ENCODE results near the gene RNF4.
"Not testable (repeated sequence)": the region's sequence is repeated elsewhere in the genome, so short reads cannot be mapped to it uniquely, and the experiment has no call there.

RNF4 gene

DNA sequence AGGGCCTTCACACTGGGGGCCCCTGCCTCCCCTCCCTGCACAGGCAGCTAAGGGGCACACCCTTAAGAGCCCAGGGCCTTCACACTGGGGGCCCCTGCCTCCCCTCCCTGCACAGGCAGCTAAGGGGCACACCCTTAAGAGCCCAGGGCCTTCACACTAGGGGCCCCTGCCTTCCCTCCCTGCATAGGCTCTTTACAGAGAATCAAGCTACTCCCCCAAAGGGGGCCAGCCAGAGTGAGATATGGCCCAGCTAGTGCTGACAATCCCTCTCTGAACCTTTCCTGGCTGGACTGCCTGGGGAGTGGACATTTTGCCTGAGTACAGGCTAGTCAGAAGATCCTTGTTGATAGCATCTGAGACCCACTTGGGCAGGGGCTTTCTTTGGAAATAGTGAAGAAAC lies 3.4 kb upstream of the RNF4 start:
- H3K9ac ChIP-seq (ENCODE audit: low read length); H3K4me3 ChIP-seq (ENCODE audit: low read length); H4K8ac ChIP-seq (ENCODE audit: low read depth, low read length); H3K4me1 ChIP-seq (ENCODE audit: control insufficient read depth, low read depth, low read length); H3K4me2 ChIP-seq (ENCODE audit: low read length); H3K4ac ChIP-seq (ENCODE audit: low read depth, low read length); H2BK15ac ChIP-seq (replicated peaks; ENCODE audit: low read depth); H2BK120ac ChIP-seq (ENCODE audit: low read depth, low read length); H2BK5ac ChIP-seq (ENCODE audit: low read length); H3K27ac ChIP-seq (ENCODE audit: low read depth, low read length); H4K5ac ChIP-seq (ENCODE audit: low read length); H3K23ac ChIP-seq (ENCODE audit: low read length); H3K56ac ChIP-seq (ENCODE audit: low read length); H2AK5ac ChIP-seq (ENCODE audit: low read length); H3K27me3 ChIP-seq (ENCODE audit: insufficient read depth, low read length, poor library complexity); H3K36me3 ChIP-seq (ENCODE audit: control insufficient read depth, insufficient read depth, low read length); DNase-seq; H3K79me1 ChIP-seq (ENCODE audit: low read length); H3K18ac ChIP-seq (ENCODE audit: low read length): not testable (repeated sequence)
- H3K79me2 ChIP-seq (ENCODE audit: control insufficient read depth, insufficient read depth, low read length) = peaks cover 22% of the 10 kb centered on the region

- peak overlapping the region; percentile 33 for H2BK120ac ChIP-seq (ENCODE audit: low read depth, low read length)
- H2BK5ac ChIP-seq (ENCODE audit: low read length) = peak overlapping the region; percentile 88
- H2BK15ac ChIP-seq (replicated peaks; ENCODE audit: low read depth) = no peak overlapping the region
- H3K79me2 ChIP-seq (ENCODE audit: control insufficient read depth, insufficient read depth, low read length) = peaks cover 58% of the 10 kb centered on the region
- WGBS (ENCODE audit: extremely low coverage, insufficient coverage, low lambda C conversion rate) = no CpG with 5 or more reads among the region's 78 CpGs
- H4K8ac ChIP-seq (ENCODE audit: low read depth, low read length) = peak overlapping the region; percentile 5
- H3K4me1 ChIP-seq (ENCODE audit: control insufficient read depth, low read depth, low read length) = no peaks in the 10 kb centered on the region
- H3K9ac ChIP-seq (ENCODE audit: low read length) = peak overlapping the region; percentile 100
- peak overlapping the region; percentile 99 for H3K4me3 ChIP-seq (ENCODE audit: low read length)
- H3K4me2 ChIP-seq (ENCODE audit: low read length) = peak overlapping the region; percentile 98
- H3K79me1 ChIP-seq (ENCODE audit: low read length) = no peaks in the 10 kb centered on the region
- DNase-seq = peak; percentile 60
- H3K36me3 ChIP-seq (ENCODE audit: control insufficient read depth, insufficient read depth, low read length) = peaks cover 3% of the 10 kb centered on the region
- H3K56ac ChIP-seq (ENCODE audit: low read length) = peak overlapping the region; percentile 99
- peak overlapping the region; percentile 96 for H3K4ac ChIP-seq (ENCODE audit: low read depth, low read length)
- H3K27ac ChIP-seq (ENCODE audit: low read depth, low read length) = peak overlapping the region; percentile 91
- H2AK5ac ChIP-seq (ENCODE audit: low read length) = peak overlapping the region; percentile 69
- H4K5ac ChIP-seq (ENCODE audit: low read length) = no peak overlapping the region
- no peaks in the 10 kb centered on the region for H3K27me3 ChIP-seq (ENCODE audit: insufficient read depth, low read length, poor library complexity)
- H3K18ac ChIP-seq (ENCODE audit: low read length) = peak overlapping the region; percentile 53
- peak overlapping the region; percentile 89 for H3K23ac ChIP-seq (ENCODE audit: low read length)
Measured at GRCh38 chr4:2469192-2469984, 482 bp downstream of the RNF4 start.

DNA sequence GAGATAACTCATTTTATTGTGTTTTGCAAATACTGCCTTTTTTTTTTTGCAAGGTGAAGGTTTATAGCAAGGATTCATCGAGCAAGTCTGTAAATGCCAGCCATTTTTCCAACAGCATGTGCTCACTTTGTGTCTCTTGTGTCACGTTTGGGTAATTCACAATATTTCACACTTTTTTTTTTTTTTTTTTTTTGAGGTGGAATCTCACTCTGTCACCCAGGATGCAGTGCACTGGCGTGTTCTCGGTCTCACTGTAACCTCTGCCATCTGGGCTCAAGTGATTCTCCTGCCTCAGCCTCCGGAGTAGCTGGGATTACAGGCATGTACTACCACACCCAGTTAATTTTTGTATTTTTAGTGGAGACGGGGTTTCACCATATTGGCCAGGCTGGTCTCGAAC lies 1.9 kb downstream of the RNF4 start:
- H3K27me3 ChIP-seq (ENCODE audit: insufficient read depth, low read length, poor library complexity) = no peaks in the 10 kb centered on the region
- peaks cover 70% of the 10 kb centered on the region for H3K79me2 ChIP-seq (ENCODE audit: control insufficient read depth, insufficient read depth, low read length)
- no peak overlapping the region for H3K56ac ChIP-seq (ENCODE audit: low read length)
- no peaks in the 10 kb centered on the region for H3K79me1 ChIP-seq (ENCODE audit: low read length)
- no peak overlapping the region for H2BK5ac ChIP-seq (ENCODE audit: low read length)
- no peak overlapping the region for H2BK120ac ChIP-seq (ENCODE audit: low read depth, low read length)
- H4K5ac ChIP-seq (ENCODE audit: low read length) = no peak overlapping the region
- no peak for DNase-seq
- no peak overlapping the region for H3K23ac ChIP-seq (ENCODE audit: low read length)
- no peak overlapping the region for H3K4ac ChIP-seq (ENCODE audit: low read depth, low read length)
- no peak overlapping the region for H4K8ac ChIP-seq (ENCODE audit: low read depth, low read length)
- no peak overlapping the region for H3K4me3 ChIP-seq (ENCODE audit: low read length)
- no peaks in the 10 kb centered on the region for H3K4me1 ChIP-seq (ENCODE audit: control insufficient read depth, low read depth, low read length)
- no peak overlapping the region for H3K9ac ChIP-seq (ENCODE audit: low read length)
- no CpG with 5 or more reads among the region's 7 CpGs for WGBS (ENCODE audit: extremely low coverage, insufficient coverage, low lambda C conversion rate)
- H3K4me2 ChIP-seq (ENCODE audit: low read length) = no peak overlapping the region
- peaks cover 3% of the 10 kb centered on the region for H3K36me3 ChIP-seq (ENCODE audit: control insufficient read depth, insufficient read depth, low read length)
- no peak overlapping the region for H2BK15ac ChIP-seq (replicated peaks; ENCODE audit: low read depth)
- H3K27ac ChIP-seq (ENCODE audit: low read depth, low read length) = no peak overlapping the region
- H2AK5ac ChIP-seq (ENCODE audit: low read length) = no peak overlapping the region
- H3K18ac ChIP-seq (ENCODE audit: low read length) = no peak overlapping the region

GRCh38 chr4:2472187-2472586 lies 3.3 kb downstream of the RNF4 start:
- Histone ChIP-seq H4K5ac (ENCODE audit: low read length) (no peak overlapping the region), H3K23ac (ENCODE audit: low read length) (no peak overlapping the region), H3K4me2 (ENCODE audit: low read length) (no peak overlapping the region), H2BK15ac (replicated peaks; ENCODE audit: low read depth) (no peak overlapping the region), H3K4me3 (ENCODE audit: low read length) (no peak overlapping the region), H3K27me3 (ENCODE audit: insufficient read depth, low read length, poor library complexity) (no peaks in the 10 kb centered on the region), H3K79me2 (ENCODE audit: control insufficient read depth, insufficient read depth, low read length) (peaks cover 84% of the 10 kb centered on the region), H3K36me3 (ENCODE audit: control insufficient read depth, insufficient read depth, low read length) (peaks cover 3% of the 10 kb centered on the region), H2BK5ac (ENCODE audit: low read length) (no peak overlapping the region), H2AK5ac (ENCODE audit: low read length) (no peak overlapping the region), H3K56ac (ENCODE audit: low read length) (no peak overlapping the region), H3K4me1 (ENCODE audit: control insufficient read depth, low read depth, low read length) (no peaks in the 10 kb centered on the region), H4K8ac (ENCODE audit: low read depth, low read length) (no peak overlapping the region), H3K9ac (ENCODE audit: low read length) (no peak overlapping the region), H2BK120ac (ENCODE audit: low read depth, low read length) (no peak overlapping the region), H3K79me1 (ENCODE audit: low read length) (no peaks in the 10 kb centered on the region), H3K4ac (ENCODE audit: low read depth, low read length) (no peak overlapping the region), H3K18ac (ENCODE audit: low read length) (no peak overlapping the region), H3K27ac (ENCODE audit: low read depth, low read length) (no peak overlapping the region)
- no peak for DNase-seq
- WGBS (ENCODE audit: extremely low coverage, insufficient coverage, low lambda C conversion rate) = no CpG with 5 or more reads among the region's 4 CpGs

DNA sequence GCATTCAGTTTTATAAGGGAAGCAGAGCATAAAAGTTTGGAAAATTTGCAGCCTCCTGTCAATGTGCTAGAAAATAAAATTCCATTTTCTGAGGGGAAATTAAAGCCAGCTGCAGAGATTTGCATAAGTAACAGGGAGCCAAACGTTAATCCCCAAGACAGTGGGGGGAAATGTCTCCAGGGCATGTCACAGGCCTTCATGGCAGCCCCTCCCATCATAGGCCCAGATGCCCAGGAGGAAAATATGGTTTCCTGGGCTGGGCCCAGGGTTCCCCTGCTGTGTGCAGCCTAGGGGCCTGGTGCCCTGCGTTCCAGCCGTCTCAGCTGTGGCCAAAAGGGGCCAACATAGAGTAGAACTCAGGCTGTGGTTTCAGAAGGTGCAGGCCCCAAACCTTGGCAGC lies 9.3 kb downstream of the RNF4 start:
- H3K4me3 ChIP-seq (ENCODE audit: low read length) = no peak overlapping the region
- peaks cover 97% of the 10 kb centered on the region for H3K79me2 ChIP-seq (ENCODE audit: control insufficient read depth, insufficient read depth, low read length)
- peaks cover 6% of the 10 kb centered on the region for H3K79me1 ChIP-seq (ENCODE audit: low read length)
- no peak overlapping the region for H4K5ac ChIP-seq (ENCODE audit: low read length)
- no peak for DNase-seq
- WGBS (ENCODE audit: extremely low coverage, insufficient coverage, low lambda C conversion rate) = no CpG with 5 or more reads among the region's 3 CpGs
- H3K4me1 ChIP-seq (ENCODE audit: control insufficient read depth, low read depth, low read length) = peaks cover 10% of the 10 kb centered on the region
- H3K23ac ChIP-seq (ENCODE audit: low read length) = no peak overlapping the region
- H3K18ac ChIP-seq (ENCODE audit: low read length) = no peak overlapping the region
- no peaks in the 10 kb centered on the region for H3K36me3 ChIP-seq (ENCODE audit: control insufficient read depth, insufficient read depth, low read length)
- H3K4me2 ChIP-seq (ENCODE audit: low read length) = no peak overlapping the region
- no peak overlapping the region for H2BK15ac ChIP-seq (replicated peaks; ENCODE audit: low read depth)
- no peaks in the 10 kb centered on the region for H3K27me3 ChIP-seq (ENCODE audit: insufficient read depth, low read length, poor library complexity)
- no peak overlapping the region for H4K8ac ChIP-seq (ENCODE audit: low read depth, low read length)
- no peak overlapping the region for H3K27ac ChIP-seq (ENCODE audit: low read depth, low read length)
- H2BK5ac ChIP-seq (ENCODE audit: low read length) = no peak overlapping the region
- H2BK120ac ChIP-seq (ENCODE audit: low read depth, low read length) = no peak overlapping the region
- H2AK5ac ChIP-seq (ENCODE audit: low read length) = no peak overlapping the region
- H3K56ac ChIP-seq (ENCODE audit: low read length) = no peak overlapping the region
- H3K9ac ChIP-seq (ENCODE audit: low read length) = no peak overlapping the region
- H3K4ac ChIP-seq (ENCODE audit: low read depth, low read length) = no peak overlapping the region

GRCh38 chr4:2480649-2481048 lies 11.7 kb downstream of the RNF4 start:
- no peak overlapping the region for H3K4me3 ChIP-seq (ENCODE audit: low read length)
- no peak overlapping the region for H4K5ac ChIP-seq (ENCODE audit: low read length)
- H3K4me1 ChIP-seq (ENCODE audit: control insufficient read depth, low read depth, low read length) = peaks cover 16% of the 10 kb centered on the region
- no peak overlapping the region for H2BK5ac ChIP-seq (ENCODE audit: low read length)
- H3K23ac ChIP-seq (ENCODE audit: low read length) = no peak overlapping the region
- no peak overlapping the region for H3K4me2 ChIP-seq (ENCODE audit: low read length)
- H2BK120ac ChIP-seq (ENCODE audit: low read depth, low read length) = no peak overlapping the region
- H3K36me3 ChIP-seq (ENCODE audit: control insufficient read depth, insufficient read depth, low read length) = no peaks in the 10 kb centered on the region
- H4K8ac ChIP-seq (ENCODE audit: low read depth, low read length) = no peak overlapping the region
- H3K27ac ChIP-seq (ENCODE audit: low read depth, low read length) = no peak overlapping the region
- H2BK15ac ChIP-seq (replicated peaks; ENCODE audit: low read depth) = no peak overlapping the region
- no peak overlapping the region for H3K18ac ChIP-seq (ENCODE audit: low read length)
- no peak overlapping the region for H2AK5ac ChIP-seq (ENCODE audit: low read length)
- no peaks in the 10 kb centered on the region for H3K27me3 ChIP-seq (ENCODE audit: insufficient read depth, low read length, poor library complexity)
- H3K79me2 ChIP-seq (ENCODE audit: control insufficient read depth, insufficient read depth, low read length) = peaks cover 97% of the 10 kb centered on the region
- WGBS (ENCODE audit: extremely low coverage, insufficient coverage, low lambda C conversion rate) = no CpG with 5 or more reads among the region's 5 CpGs
- H3K9ac ChIP-seq (ENCODE audit: low read length) = no peak overlapping the region
- H3K4ac ChIP-seq (ENCODE audit: low read depth, low read length) = no peak overlapping the region
- no peak overlapping the region for H3K56ac ChIP-seq (ENCODE audit: low read length)
- DNase-seq = no peak
- H3K79me1 ChIP-seq (ENCODE audit: low read length) = peaks cover 12% of the 10 kb centered on the region
